SU-DHL-6 (cell line): ENCODE data around the gene TSPAN18.

Experiments used
- H2AFZ ChIP-seq: fragments of 200-600 bp; sonication (generic); 2 replicates; pipeline ENCODE4 v1.6.1; 2014; ENCODE audit warnings: low read depth, mild to moderate bottlenecking, moderate library complexity, mixed read lengths, antibody characterized with exemption, low read length; ENCODE audit not compliant: severe bottlenecking
- H3F3A ChIP-seq: fragments of 200-600 bp; shearing (Covaris generic); 2 replicates; pipeline ENCODE4 v1.6.0; 2016; ENCODE audit warnings: antibody characterized with exemption, mild to moderate bottlenecking; ENCODE audit not compliant: insufficient read depth
- H3K27ac ChIP-seq: fragments of 200-600 bp; sonication (generic); 2 replicates; pipeline ENCODE4 v1.5.1; 2016; ENCODE audit warnings: low read depth, mild to moderate bottlenecking, low read length, moderate library complexity, mixed read lengths
- H3K27me3 ChIP-seq: fragments of 200-600 bp; sonication (generic), shearing (Covaris generic); 2 replicates; pipeline ENCODE4 v1.6.0; 2014; ENCODE audit warnings: mild to moderate bottlenecking, low read length
- H3K36me3 ChIP-seq: fragments of 200-600 bp; sonication (generic); 2 replicates; pipeline ENCODE4 v1.6.1; 2014; ENCODE audit warnings: mild to moderate bottlenecking, low read length, mixed read lengths
- H3K4me2 ChIP-seq: fragments of 300-600, 200-600 bp; shearing (Covaris generic), sonication (generic); 2 replicates; pipeline ENCODE4 v1.6.0; 2014; ENCODE audit warnings: low read length, low read depth, mild to moderate bottlenecking; ENCODE audit not compliant: poor library complexity, severe bottlenecking
- H3K4me3 ChIP-seq: fragments of 200-600 bp; sonication (generic); 2 replicates; pipeline ENCODE4 v1.5.1; 2014; ENCODE audit warnings: antibody characterized with exemption, low read length, mild to moderate bottlenecking, mixed read lengths; ENCODE audit not compliant: insufficient read depth, poor library complexity, severe bottlenecking
- H3K79me2 ChIP-seq: fragments of 200-600 bp; sonication (generic); 2 replicates; pipeline ENCODE4 v1.6.1; 2014; ENCODE audit warnings: mild to moderate bottlenecking, low read length, moderate library complexity; ENCODE audit not compliant: insufficient read depth
- H3K9ac ChIP-seq: fragments of 200-600 bp; sonication (generic); 2 replicates; pipeline ENCODE4 v1.7.0; 2014; ENCODE audit warnings: mild to moderate bottlenecking, low read length
- H3K9me2 ChIP-seq: fragments of 200-600 bp; sonication (generic); replicated peaks from 2 replicates; pipeline ENCODE4 v1.6.1; 2014; ENCODE audit warnings: low read length; ENCODE audit not compliant: insufficient read depth
- H3K9me3 ChIP-seq: fragments of 200-600 bp; sonication (generic); 2 replicates; pipeline ENCODE4 v1.6.1; 2014; ENCODE audit warnings: low read length, mixed read lengths; ENCODE audit not compliant: insufficient read depth
- H4K20me1 ChIP-seq: fragments of 200-600 bp; sonication (generic); 2 replicates; pipeline ENCODE4 v1.6.1; 2014; ENCODE audit warnings: low read depth, mild to moderate bottlenecking, antibody characterized with exemption, low read length, moderate library complexity, mixed read lengths
- CTCF ChIP-seq: fragments of 200-600 bp; sonication (generic); IDR thresholded peaks from one replicate; pipeline ENCODE4 v1.5.1; 2017; ENCODE audit warnings: antibody characterized with exemption, mild to moderate bottlenecking, low read length, moderate library complexity; ENCODE audit not compliant: insufficient read depth, poor library complexity, severe bottlenecking
- EZH2phosphoT487 ChIP-seq: fragments of 200-600 bp; sonication (generic), shearing (Covaris generic); conservative IDR thresholded peaks from 2 replicates; pipeline ENCODE4 v1.6.1; 2018; ENCODE audit warnings: mild to moderate bottlenecking, antibody characterized with exemption, low read length, moderate library complexity, mixed read lengths

The TSPAN18 gene

GRCh38 chr11:44824300-44824704 lies 97.5 kb downstream of the TSPAN18 start:
- Histone ChIP-seq H3K27ac (no peak overlapping the region), H3K9ac (no peak overlapping the region), H2AFZ (no peak overlapping the region), H3K4me3 (no peak overlapping the region), H3K9me2 (no peaks in the 10 kb centered on the region), H3K9me3 (0 out of 2 replicates have a peak, but pooled peaks cover 4% of the 10 kb centered on the region), H3F3A (no peaks in the 10 kb centered on the region), H3K4me2 (no peak overlapping the region), H3K36me3 (no peaks in the 10 kb centered on the region), H3K27me3 (no peaks in the 10 kb centered on the region), H3K79me2 (no peaks in the 10 kb centered on the region), H4K20me1 (no peaks in the 10 kb centered on the region)
- TF ChIP-seq EZH2phosphoT487 = no peak
- no peak for TF ChIP-seq CTCF

- H3K27me3 ChIP-seq = no peaks in the 10 kb centered on the region
- TF ChIP-seq EZH2phosphoT487 (no peak), CTCF (no peak)
- no peak overlapping the region for H2AFZ ChIP-seq
- H3K9ac ChIP-seq = no peak overlapping the region
- H3K4me2 ChIP-seq = no peak overlapping the region
- H3F3A ChIP-seq = no peaks in the 10 kb centered on the region
- no peak overlapping the region for H3K4me3 ChIP-seq
- H3K79me2 ChIP-seq = no peaks in the 10 kb centered on the region
- H4K20me1 ChIP-seq = no peaks in the 10 kb centered on the region
- H3K36me3 ChIP-seq = no peaks in the 10 kb centered on the region
- 0 out of 2 replicates have a peak, but pooled peaks cover 4% of the 10 kb centered on the region for H3K9me3 ChIP-seq
- no peaks in the 10 kb centered on the region for H3K9me2 ChIP-seq
- no peak overlapping the region for H3K27ac ChIP-seq
Observed at GRCh38 chr11:44825058-44825785, 98.5 kb downstream of the TSPAN18 start.

DNA sequence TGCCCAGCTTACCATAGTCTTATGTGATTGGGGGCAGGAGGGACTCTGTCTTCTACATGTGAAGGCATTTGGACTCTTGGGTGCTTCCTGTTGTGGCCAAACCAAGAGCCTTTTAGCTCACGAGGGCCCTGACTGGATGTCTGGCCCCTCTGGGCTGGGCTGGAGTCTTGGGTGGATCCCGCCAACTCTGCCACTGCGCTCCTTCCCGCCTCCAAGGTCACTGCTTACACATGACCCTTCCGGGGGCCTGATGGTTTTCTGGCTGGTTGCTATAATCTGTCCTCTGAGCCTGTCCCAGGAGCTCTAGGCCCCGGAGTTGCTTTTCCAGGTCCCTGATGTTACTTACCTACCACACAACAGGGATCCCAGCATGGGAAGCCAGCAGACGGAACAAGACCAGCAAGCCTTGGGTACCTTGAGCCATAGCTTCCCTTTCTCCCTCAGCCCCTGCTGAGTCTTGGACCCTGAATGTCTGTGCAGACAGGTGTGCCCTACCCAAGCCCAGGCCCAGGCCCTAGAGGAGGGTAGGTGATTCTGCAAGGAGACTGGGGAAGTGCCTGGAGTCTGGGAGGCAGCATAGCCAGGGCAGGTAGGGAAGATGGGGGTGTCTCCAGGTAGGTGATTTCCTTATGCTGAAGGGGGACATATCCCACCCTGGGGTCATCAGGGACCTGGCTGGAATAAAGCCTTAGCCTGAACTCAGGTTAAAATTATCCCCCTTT lies 100.3 kb downstream of the TSPAN18 start:
- Histone ChIP-seq H3K9me2 (no peaks in the 10 kb centered on the region), H3K79me2 (no peaks in the 10 kb centered on the region), H3K27me3 (no peaks in the 10 kb centered on the region), H3K4me2 (no peak overlapping the region), H3K9ac (no peak overlapping the region), H4K20me1 (no peaks in the 10 kb centered on the region), H3K27ac (no peak overlapping the region), H3K4me3 (no peak overlapping the region), H3K9me3 (0 out of 2 replicates have a peak, but pooled peaks cover 4% of the 10 kb centered on the region), H2AFZ (no peak overlapping the region), H3K36me3 (no peaks in the 10 kb centered on the region), H3F3A (no peaks in the 10 kb centered on the region)
- no peak for TF ChIP-seq EZH2phosphoT487
- TF ChIP-seq CTCF = no peak
